IMR-90 (cell line): Measurements from ENCODE around the gene CACNA2D1.

Source experiments
- CHD1 ChIP-seq: IDR thresholded peaks from 2 replicates; pipeline ENCODE4 v1.6.1; 2012; ENCODE audit warnings: low read depth, low read length, improper control_type of control experiment
- CTCF ChIP-seq: conservative IDR thresholded peaks from 2 replicates; pipeline ENCODE4 v1.5.1; 2012; ENCODE audit warnings: mild to moderate bottlenecking, low read depth, low read length, improper control_type of control experiment
- MAFK ChIP-seq: IDR thresholded peaks from 2 replicates; pipeline ENCODE4 v1.6.1; 2012; ENCODE audit warnings: low read depth, low read length, improper control_type of control experiment
- POLR2A ChIP-seq: IDR thresholded peaks from 2 replicates; pipeline ENCODE4 v1.6.1; 2012; ENCODE audit warnings: mild to moderate bottlenecking, low read depth, low read length
- RAD21 ChIP-seq: IDR thresholded peaks from 2 replicates; pipeline ENCODE4 v1.6.1; 2012; ENCODE audit warnings: low read length, improper control_type of control experiment
- RCOR1 ChIP-seq: IDR thresholded peaks from 2 replicates; pipeline ENCODE4 v1.6.1; 2012; ENCODE audit warnings: mild to moderate bottlenecking, low read length, improper control_type of control experiment; ENCODE audit not compliant: insufficient replicate concordance
- SMC3 ChIP-seq: fragments of 150-350 bp; IDR thresholded peaks from 2 replicates; pipeline ENCODE4 v1.6.1; 2016; ENCODE audit warnings: low read depth, mild to moderate bottlenecking, antibody characterized with exemption, low read length, moderate library complexity

- no peak for TF ChIP-seq CTCF
- TF ChIP-seq SMC3, result no peak
- no peak for TF ChIP-seq CHD1
- no peak for TF ChIP-seq RAD21
- TF ChIP-seq POLR2A, result no peak
- no peak for TF ChIP-seq MAFK
- TF ChIP-seq RCOR1, result no peak
Measured at GRCh38 chr7:82411732-82412131, 31.8 kb downstream of the CACNA2D1 start.
